H1 (cell line): ENCODE results near the gene MYO18A. TPM values are rescaled to one million over a fixed set of nuclear protein-coding genes. Genes with fewer than 3 reads are reported as not detected.

Source experiments
- CTCF ChIA-PET: fragments of 300-600 bp; sonication (Branson Sonifier 250); formaldehyde crosslinking; loops from one replicate; lab custom pipeline; 2021; ENCODE audit not compliant: partially characterized antibody; lab: Charles Lee
- POLR2A ChIA-PET: fragments of 300-600 bp; sonication (Branson Sonifier 250); formaldehyde crosslinking; loops from one replicate; lab custom pipeline; 2021; ENCODE audit warnings: inconsistent platforms; ENCODE audit not compliant: partially characterized antibody; lab: Charles Lee
- DNase-seq, 2 experiments: peaks; one replicate each; pipeline versions ENCODE4 v3.0.0 to v3.0.0-alpha.2; 2010 to 2022; ENCODE audit warnings: low spot score in 2 of 2, low read depth in 1 of 2, mixed read lengths in 1 of 2
- FAIRE-seq: peaks from 2 replicates; lab custom pipeline; 2011; peaks lifted over from hg19 to GRCh38; lab: Jason Lieb, UNC
- H2AFZ ChIP-seq: 2 replicates; pipeline ENCODE4 v1.8.1; 2012; ENCODE audit warnings: low read length, inconsistent platforms
- H2AK5ac ChIP-seq: 2 replicates; pipeline ENCODE4 v1.6.1; 2013; ENCODE audit warnings: low read depth, low read length
- H2BK120ac ChIP-seq: replicated peaks from 2 replicates; pipeline ENCODE3; 2013; ENCODE audit warnings: low read depth, low read length, inconsistent platforms
- H2BK12ac ChIP-seq: 2 replicates; pipeline ENCODE4 v1.6.1; 2013; ENCODE audit warnings: low read depth, low read length
- H2BK15ac ChIP-seq: 2 replicates; pipeline ENCODE4 v1.6.1; 2013; ENCODE audit warnings: low read length
- H2BK20ac ChIP-seq: 2 replicates; pipeline ENCODE4 v1.6.1; 2013; ENCODE audit warnings: low read length
- H2BK5ac ChIP-seq: 2 replicates; pipeline ENCODE4 v1.6.1; 2013; ENCODE audit warnings: low read depth, low read length
- H3K14ac ChIP-seq: 2 replicates; pipeline ENCODE4 v1.6.1; 2013; ENCODE audit warnings: inconsistent platforms; ENCODE audit not compliant: insufficient read length
- H3K18ac ChIP-seq: 2 replicates; pipeline ENCODE4 v1.6.1; 2013; ENCODE audit warnings: low read length; ENCODE audit errors: extremely low read depth
- H3K23ac ChIP-seq: 2 replicates; pipeline ENCODE4 v1.6.1; 2013; ENCODE audit warnings: inconsistent platforms; ENCODE audit not compliant: insufficient read length
- H3K23me2 ChIP-seq: 2 replicates; pipeline ENCODE4 v1.6.1; 2013; ENCODE audit warnings: low read depth, low read length
- H3K27ac ChIP-seq: 2 replicates; pipeline ENCODE4 v1.6.1; 2011; ENCODE audit warnings: low read depth, low read length, inconsistent platforms
- H3K27me3 ChIP-seq, 4 experiments: replicated peaks in 1 of 4; 1 replicate in 1 of 4; 2 replicates in 3 of 4; pipeline versions ENCODE4 v1.6.1 to v1.8.1; 2011 to 2013; ENCODE audit warnings: low read length in 3 of 4, mild to moderate bottlenecking in 3 of 4, inconsistent platforms in 2 of 4, mixed read lengths in 2 of 4, moderate library complexity in 1 of 4; ENCODE audit not compliant: control insufficient read depth in 3 of 4, insufficient read depth in 3 of 4; ENCODE audit errors: extremely low read depth in 1 of 4
- H3K36me3 ChIP-seq, 4 experiments: 2 replicates each; pipeline versions ENCODE4 v1.6.1 to v1.8.1; 2011 to 2013; ENCODE audit warnings: mild to moderate bottlenecking in 4 of 4, low read length in 3 of 4, moderate library complexity in 2 of 4, control low read depth in 1 of 4, inconsistent platforms in 1 of 4; ENCODE audit not compliant: insufficient read depth in 4 of 4, control insufficient read depth in 2 of 4
- H3K4ac ChIP-seq: replicated peaks from 2 replicates; pipeline ENCODE3; 2013; ENCODE audit warnings: low read length, low read depth, mixed read lengths, inconsistent platforms; ENCODE audit not compliant: insufficient read length
- H3K4me1 ChIP-seq, 4 experiments: replicated peaks in 1 of 4; 1 replicate in 1 of 4; 2 replicates in 3 of 4; pipeline versions ENCODE4 v1.6.1 to v1.8.1; 2011 to 2013; ENCODE audit warnings: low read length in 3 of 4, inconsistent platforms in 2 of 4, mixed read lengths in 1 of 4; ENCODE audit not compliant: insufficient read depth in 4 of 4, control insufficient read depth in 3 of 4
- H3K4me2 ChIP-seq, 2 experiments: 2 replicates each; pipeline versions ENCODE4 v1.6.1 to v1.8.1; 2011 to 2013; ENCODE audit warnings: low read depth in 2 of 2, low read length in 2 of 2, control low read depth in 1 of 2, inconsistent platforms in 1 of 2, mild to moderate bottlenecking in 1 of 2; ENCODE audit not compliant: insufficient read depth in 1 of 2
- H3K4me3 ChIP-seq, 4 experiments: fragments of 200-600, 300-600 bp in 1 of 4; sonication (generic), shearing (Covaris generic), sonication (Bioruptor Twin) in 1 of 4; 2 replicates each; pipeline versions ENCODE4 v1.5.1 to v1.8.1; 2011 to 2016; ENCODE audit warnings: low read length in 4 of 4, low read depth in 3 of 4, control low read depth in 2 of 4, inconsistent platforms in 2 of 4, mild to moderate bottlenecking in 2 of 4, mixed read lengths in 1 of 4, moderate library complexity in 1 of 4; ENCODE audit not compliant: insufficient read depth in 2 of 4; ENCODE audit errors: extremely low read depth in 1 of 4
- H3K56ac ChIP-seq: replicated peaks from 2 replicates; pipeline ENCODE3; 2013; ENCODE audit warnings: low read depth, mild to moderate bottlenecking, mixed read lengths, low read length, inconsistent platforms; ENCODE audit not compliant: insufficient read length
- H3K79me1 ChIP-seq: 2 replicates; pipeline ENCODE4 v1.6.1; 2013; ENCODE audit warnings: low read depth, low read length, control low read depth
- H3K79me2 ChIP-seq, 2 experiments: 2 replicates each; pipeline versions ENCODE4 v1.6.1 to v1.8.1; 2012 to 2013; ENCODE audit warnings: low read length in 2 of 2, mild to moderate bottlenecking in 2 of 2, inconsistent platforms in 1 of 2; ENCODE audit not compliant: insufficient read depth in 2 of 2, control insufficient read depth in 1 of 2
- H3K9ac ChIP-seq, 4 experiments: replicated peaks in 1 of 4; 1 replicate in 1 of 4; 2 replicates in 3 of 4; pipeline versions ENCODE4 v1.6.1 to v1.8.1; 2011 to 2013; ENCODE audit warnings: low read depth in 3 of 4, low read length in 3 of 4, control low read depth in 2 of 4, mild to moderate bottlenecking in 2 of 4, moderate library complexity in 2 of 4, inconsistent platforms in 1 of 4; ENCODE audit errors: extremely low read depth in 1 of 4
- H3K9me3 ChIP-seq, 2 experiments: 2 replicates each; pipeline versions ENCODE4 v1.6.1 to v1.8.1; 2012 to 2013; ENCODE audit warnings: mild to moderate bottlenecking in 2 of 2, moderate library complexity in 2 of 2, control low read depth in 1 of 2, inconsistent platforms in 1 of 2, low read depth in 1 of 2, low read length in 1 of 2, mixed read lengths in 1 of 2; ENCODE audit not compliant: insufficient read depth in 2 of 2
- H4K20me1 ChIP-seq, 2 experiments: replicated peaks in 1 of 2; 2 replicates each; pipeline versions ENCODE3 to v1.8.1; 2011 to 2013; ENCODE audit warnings: inconsistent platforms in 2 of 2, low read length in 2 of 2, mild to moderate bottlenecking in 1 of 2; ENCODE audit not compliant: insufficient read depth in 2 of 2, control insufficient read depth in 1 of 2
- H4K5ac ChIP-seq: 2 replicates; pipeline ENCODE4 v1.6.1; 2013; ENCODE audit warnings: low read length, low read depth, mixed read lengths, inconsistent platforms; ENCODE audit not compliant: insufficient read length
- H4K8ac ChIP-seq: 2 replicates; pipeline ENCODE4 v1.8.0; 2013; ENCODE audit warnings: mild to moderate bottlenecking, moderate library complexity, low read length, inconsistent platforms; ENCODE audit not compliant: insufficient read depth; ENCODE audit errors: extremely low read depth
- H4K91ac ChIP-seq: replicated peaks from 2 replicates; pipeline ENCODE3; 2013; ENCODE audit warnings: low read length, mixed read lengths, inconsistent platforms; ENCODE audit not compliant: insufficient read length
- BRCA1 ChIP-seq: IDR thresholded peaks from 2 replicates; pipeline ENCODE4 v1.6.1; 2012; ENCODE audit warnings: low read depth, low read length, improper control_type of control experiment
- CHD1 ChIP-seq: IDR thresholded peaks from 2 replicates; pipeline ENCODE4 v1.6.1; 2012; ENCODE audit warnings: low read depth, low read length, improper control_type of control experiment
- KDM4A ChIP-seq: IDR thresholded peaks from one replicate; pipeline ENCODE4 v1.7.1; 2012; ENCODE audit warnings: low read depth, mild to moderate bottlenecking, moderate library complexity, low read length, inconsistent platforms; ENCODE audit not compliant: severe bottlenecking
- POLR2A ChIP-seq, 2 experiments: IDR thresholded peaks; 1 replicate in 1 of 2; 2 replicates in 1 of 2; pipeline ENCODE4 v1.6.1; 2011; ENCODE audit warnings: low read depth in 2 of 2, low read length in 2 of 2, mild to moderate bottlenecking in 2 of 2; ENCODE audit errors: control extremely low read depth in 1 of 2
- RNF2 ChIP-seq: fragments of 200-900, 300-1000 bp; sonication (generic); IDR thresholded peaks from 2 replicates; pipeline ENCODE4 v1.7.1; 2016; ENCODE audit warnings: borderline replicate concordance, low read depth, mild to moderate bottlenecking, antibody characterized with exemption, low read length; ENCODE audit not compliant: poor library complexity, severe bottlenecking; ENCODE audit errors: missing control alignments
- SAP30 ChIP-seq: fragments of 300-600 bp; sonication (generic); IDR thresholded peaks from 2 replicates; pipeline ENCODE4 v1.7.1; 2012; ENCODE audit warnings: low read length, moderate library complexity, mild to moderate bottlenecking, inconsistent platforms; ENCODE audit not compliant: insufficient read depth, insufficient replicate concordance
- SIX5 ChIP-seq: IDR thresholded peaks from 2 replicates; pipeline ENCODE4 v1.6.1; 2011; ENCODE audit warnings: mild to moderate bottlenecking, low read depth, low read length
- SP4 ChIP-seq: IDR thresholded peaks from 2 replicates; pipeline ENCODE4 v1.6.1; 2012; ENCODE audit warnings: low read length, inconsistent platforms
- TAF7 ChIP-seq: optimal IDR thresholded peaks from 2 replicates; pipeline ENCODE3; 2011; ENCODE audit warnings: low read depth, mild to moderate bottlenecking, inconsistent platforms, low read length, moderate library complexity, borderline replicate concordance
- WGBS, 2 experiments: shearing (Covaris generic) in 1 of 2; methylation state at CpG; one replicate each; pipeline versions ENCODE4 v1.1.6 to v1.1.7; 2013 to 2015; ENCODE audit warnings: low lambda C conversion rate in 2 of 2, mixed read lengths in 2 of 2, inconsistent platforms in 1 of 2, low coverage in 1 of 2, missing lambda C conversion rate in 1 of 2; ENCODE audit not compliant: insufficient replicate concordance in 2 of 2, insufficient coverage in 1 of 2, insufficient read length in 1 of 2; ENCODE audit errors: extremely low coverage in 1 of 2, missing lambda C conversion rate in 1 of 2; 5-methylcytosine and 5-hydroxymethylcytosine counted together
- polyA plus RNA-seq, 7 experiments: library from polyadenylated mRNA; depleted of rRNA in 3 of 7; stranded (reverse) in 5 of 7; unstranded in 2 of 7; fragments of >200 nt in 5 of 7; fragments of 200-250 nt in 2 of 7; gene quantifications; 1 replicate in 5 of 7; 2 replicates in 1 of 7; 4 replicates in 1 of 7; pipeline versions ENCODE4 v1.2.1 to v1.2.3, GENCODE V29; 2011 to 2013; ENCODE audit warnings: missing spikeins in 2 of 7, mixed read lengths in 2 of 7
- total RNA-seq: library from RNA; stranded (reverse); fragmentation: NEBNext Ultra II Directional; extraction: Animal tissue kit (Norgen Biotek cat#: 25700); gene quantifications from 2 replicates; pipeline ENCODE4 v1.2.1, GENCODE V29; 2021

Gene MYO18A
- total and polyA plus RNA-seq, 2 of the 8 experiments (the other 6 are each of a cell fraction or from before 2014, with no cell fraction given): 7.6 to 43.8 TPM

DNA sequence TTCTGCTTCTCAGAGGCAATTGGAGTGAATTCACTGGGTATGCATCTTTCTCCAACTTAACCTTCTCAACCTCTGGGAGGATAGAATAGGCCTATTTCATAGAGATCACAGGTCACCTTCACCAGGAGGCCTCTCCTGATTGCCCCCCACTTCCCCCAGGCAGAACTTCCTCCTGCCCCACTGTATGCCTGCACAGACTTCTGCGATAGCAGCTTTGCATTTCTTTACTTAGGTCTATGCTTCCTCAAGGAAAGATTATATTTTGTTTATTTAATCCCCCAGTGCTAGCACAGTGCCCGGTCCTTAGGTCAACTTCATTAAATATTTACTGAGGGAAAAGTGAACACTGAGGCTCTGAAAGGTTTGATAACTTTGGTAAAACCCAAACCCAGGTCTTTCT, 19.9 kb downstream of the MYO18A start:
- H4K91ac ChIP-seq: no peak overlapping the region
- DNase-seq (no peak), FAIRE-seq (no peak)
- no peak overlapping the region for H3K23ac ChIP-seq
- H3K79me1 ChIP-seq: peaks cover 3% of the 10 kb centered on the region; the same call in 1 of the 2 replicates
- no peak overlapping the region for H3K9ac ChIP-seq
- no peak overlapping the region for H2BK15ac ChIP-seq
- H2AK5ac ChIP-seq: no peak overlapping the region
- H3K4ac ChIP-seq: no peak overlapping the region
- peaks cover 0 to 11% of the 10 kb centered on the region in 2 experiments for H4K20me1 ChIP-seq
- H2BK20ac ChIP-seq: no peak overlapping the region
- no peak overlapping the region for H4K5ac ChIP-seq
- H2BK5ac ChIP-seq: no peak overlapping the region
- no peaks in the 10 kb centered on the region for H3K9me3 ChIP-seq
- no peak overlapping the region for H3K27ac ChIP-seq
- no peaks in the 10 kb centered on the region for H3K27me3 ChIP-seq
- H3K36me3 ChIP-seq: peaks cover 0 to under 1% (median 0%) of the 10 kb centered on the region in 4 experiments; a peak in 2 of 8 replicates
- ChIA-PET CTCF (interaction anchor here (34.4 to 42.5 kb wide), 2 partner anchors 6 to 20 kb away, joined by 731 read pairs; partner anchors contain the start of gene MYO18A), POLR2A (interaction anchor here (1.5 to 4.8 kb wide), 3 partner anchors 10 to 19 kb away, joined by 5 to 25 read pairs (median 5); partner anchors contain the start of gene MYO18A)
- no peak overlapping the region for H3K4me3 ChIP-seq
- no peak overlapping the region for H3K56ac ChIP-seq
- peaks cover 6 to 16% (median 12%) of the 10 kb centered on the region in 4 experiments; a peak in 6 of 7 replicates for H3K4me1 ChIP-seq
- H2BK120ac ChIP-seq: no peak overlapping the region
- WGBS, 2 experiments: 97% methylated on average over 2 of the region's 2 CpGs; no CpG with 5 or more reads in 1 of the 2 experiments
- H3K79me2 ChIP-seq: peaks cover 0 to 15% of the 10 kb centered on the region in 2 experiments; a peak in 1 of 4 replicates
- TF ChIP-seq KDM4A (no peak), CHD1 (no peak), SP4 (no peak), TAF7 (no peak), RNF2 (no peak), POLR2A (IDR thresholded peaks at IDR 0.05; ENCODE audit: control extremely low read depth in 1 of 2, low read depth in 2 of 2, low read length in 2 of 2) (no peak), BRCA1 (no peak), SIX5 (no peak), SAP30 (no peak)
- H2AFZ ChIP-seq: no peak overlapping the region
- H3K14ac ChIP-seq: no peak overlapping the region
- H3K4me2 ChIP-seq: no peak overlapping the region
- H4K8ac ChIP-seq: no peak overlapping the region
- no peak overlapping the region for H2BK12ac ChIP-seq
- H3K18ac ChIP-seq: no peak overlapping the region
- no peaks in the 10 kb centered on the region for H3K23me2 ChIP-seq
